ENCODE results near the gene PODXL2.

Gene PODXL2

GRCh38 chr3:127710155-127710941 is 81.4 kb downstream of the PODXL2 start:
- Histone ChIP-seq H3K56ac (ENCODE audit: low read length) (no peak overlapping the region), H3K27me3 (ENCODE audit: insufficient read depth, low read length, poor library complexity) (no peaks in the 10 kb centered on the region), H3K36me3 (ENCODE audit: control insufficient read depth, insufficient read depth, low read length) (no peaks in the 10 kb centered on the region), H3K18ac (ENCODE audit: low read length) (no peak overlapping the region), H3K9ac (ENCODE audit: low read length) (no peak overlapping the region), H3K4me3 (ENCODE audit: low read length) (no peak overlapping the region), H3K27ac (ENCODE audit: low read depth, low read length) (no peak overlapping the region), H4K5ac (ENCODE audit: low read length) (no peak overlapping the region), H3K79me2 (ENCODE audit: control insufficient read depth, insufficient read depth, low read length) (no peaks in the 10 kb centered on the region), H4K8ac (ENCODE audit: low read depth, low read length) (no peak overlapping the region), H2AK5ac (ENCODE audit: low read length) (no peak overlapping the region), H2BK5ac (ENCODE audit: low read length) (no peak overlapping the region), H3K4me1 (ENCODE audit: control insufficient read depth, low read depth, low read length) (peaks cover 2% of the 10 kb centered on the region), H3K23ac (ENCODE audit: low read length) (no peak overlapping the region), H2BK15ac (replicated peaks; ENCODE audit: low read depth) (no peak overlapping the region), H3K4me2 (ENCODE audit: low read length) (no peak overlapping the region), H3K79me1 (ENCODE audit: low read length) (no peaks in the 10 kb centered on the region), H3K4ac (ENCODE audit: low read depth, low read length) (no peak overlapping the region), H2BK120ac (ENCODE audit: low read depth, low read length) (no peak overlapping the region)
- no CpG with 5 or more reads among the region's 18 CpGs for WGBS (ENCODE audit: extremely low coverage, insufficient coverage, low lambda C conversion rate)
- no peak for DNase-seq

- H3K4me2 ChIP-seq (ENCODE audit: low read length) = no peak overlapping the region
- H2BK15ac ChIP-seq (replicated peaks; ENCODE audit: low read depth) = no peak overlapping the region
- H3K79me1 ChIP-seq (ENCODE audit: low read length) = no peaks in the 10 kb centered on the region
- no peak overlapping the region for H3K27ac ChIP-seq (ENCODE audit: low read depth, low read length)
- H3K4ac ChIP-seq (ENCODE audit: low read depth, low read length) = no peak overlapping the region
- H3K18ac ChIP-seq (ENCODE audit: low read length) = no peak overlapping the region
- no peak for DNase-seq
- H4K5ac ChIP-seq (ENCODE audit: low read length) = no peak overlapping the region
- no peak overlapping the region for H3K4me3 ChIP-seq (ENCODE audit: low read length)
- no peaks in the 10 kb centered on the region for H3K79me2 ChIP-seq (ENCODE audit: control insufficient read depth, insufficient read depth, low read length)
- no peak overlapping the region for H2AK5ac ChIP-seq (ENCODE audit: low read length)
- no peak overlapping the region for H3K9ac ChIP-seq (ENCODE audit: low read length)
- no peak overlapping the region for H2BK5ac ChIP-seq (ENCODE audit: low read length)
- no CpG with 5 or more reads among the region's 14 CpGs for WGBS (ENCODE audit: extremely low coverage, insufficient coverage, low lambda C conversion rate)
- H2BK120ac ChIP-seq (ENCODE audit: low read depth, low read length) = no peak overlapping the region
- H3K4me1 ChIP-seq (ENCODE audit: control insufficient read depth, low read depth, low read length) = peaks cover 2% of the 10 kb centered on the region
- H3K23ac ChIP-seq (ENCODE audit: low read length) = no peak overlapping the region
- H3K27me3 ChIP-seq (ENCODE audit: insufficient read depth, low read length, poor library complexity) = no peaks in the 10 kb centered on the region
- H3K56ac ChIP-seq (ENCODE audit: low read length) = no peak overlapping the region
- no peak overlapping the region for H4K8ac ChIP-seq (ENCODE audit: low read depth, low read length)
- H3K36me3 ChIP-seq (ENCODE audit: control insufficient read depth, insufficient read depth, low read length) = no peaks in the 10 kb centered on the region
These were observed 82.2 kb downstream of the PODXL2 start for GRCh38 chr3:127711021-127711695.

GRCh38 chr3:127711896-127712295 is 82.9 kb downstream of the PODXL2 start:
- no peak overlapping the region for H3K27ac ChIP-seq (ENCODE audit: low read depth, low read length)
- H3K4me3 ChIP-seq (ENCODE audit: low read length) = no peak overlapping the region
- H2BK5ac ChIP-seq (ENCODE audit: low read length) = no peak overlapping the region
- no peak for DNase-seq
- H2AK5ac ChIP-seq (ENCODE audit: low read length) = no peak overlapping the region
- peaks cover 2% of the 10 kb centered on the region for H3K4me1 ChIP-seq (ENCODE audit: control insufficient read depth, low read depth, low read length)
- H3K4me2 ChIP-seq (ENCODE audit: low read length) = no peak overlapping the region
- no peaks in the 10 kb centered on the region for H3K79me2 ChIP-seq (ENCODE audit: control insufficient read depth, insufficient read depth, low read length)
- no peak overlapping the region for H4K5ac ChIP-seq (ENCODE audit: low read length)
- no CpG with 5 or more reads among the region's 14 CpGs for WGBS (ENCODE audit: extremely low coverage, insufficient coverage, low lambda C conversion rate)
- no peak overlapping the region for H2BK120ac ChIP-seq (ENCODE audit: low read depth, low read length)
- no peak overlapping the region for H3K4ac ChIP-seq (ENCODE audit: low read depth, low read length)
- no peaks in the 10 kb centered on the region for H3K36me3 ChIP-seq (ENCODE audit: control insufficient read depth, insufficient read depth, low read length)
- no peak overlapping the region for H4K8ac ChIP-seq (ENCODE audit: low read depth, low read length)
- H2BK15ac ChIP-seq (replicated peaks; ENCODE audit: low read depth) = no peak overlapping the region
- H3K18ac ChIP-seq (ENCODE audit: low read length) = no peak overlapping the region
- no peaks in the 10 kb centered on the region for H3K79me1 ChIP-seq (ENCODE audit: low read length)
- H3K9ac ChIP-seq (ENCODE audit: low read length) = no peak overlapping the region
- H3K27me3 ChIP-seq (ENCODE audit: insufficient read depth, low read length, poor library complexity) = no peaks in the 10 kb centered on the region
- no peak overlapping the region for H3K23ac ChIP-seq (ENCODE audit: low read length)
- H3K56ac ChIP-seq (ENCODE audit: low read length) = no peak overlapping the region

- Histone ChIP-seq H4K5ac (ENCODE audit: low read length) (no peak overlapping the region), H3K18ac (ENCODE audit: low read length) (no peak overlapping the region), H2BK5ac (ENCODE audit: low read length) (no peak overlapping the region), H2BK120ac (ENCODE audit: low read depth, low read length) (no peak overlapping the region), H3K4me2 (ENCODE audit: low read length) (no peak overlapping the region), H3K27me3 (ENCODE audit: insufficient read depth, low read length, poor library complexity) (no peaks in the 10 kb centered on the region), H3K36me3 (ENCODE audit: control insufficient read depth, insufficient read depth, low read length) (no peaks in the 10 kb centered on the region), H3K79me1 (ENCODE audit: low read length) (no peaks in the 10 kb centered on the region), H3K56ac (ENCODE audit: low read length) (no peak overlapping the region), H3K9ac (ENCODE audit: low read length) (no peak overlapping the region), H3K4ac (ENCODE audit: low read depth, low read length) (no peak overlapping the region), H3K4me1 (ENCODE audit: control insufficient read depth, low read depth, low read length) (peaks cover 2% of the 10 kb centered on the region), H4K8ac (ENCODE audit: low read depth, low read length) (no peak overlapping the region), H2BK15ac (replicated peaks; ENCODE audit: low read depth) (no peak overlapping the region), H3K27ac (ENCODE audit: low read depth, low read length) (no peak overlapping the region), H2AK5ac (ENCODE audit: low read length) (no peak overlapping the region), H3K79me2 (ENCODE audit: control insufficient read depth, insufficient read depth, low read length) (no peaks in the 10 kb centered on the region), H3K4me3 (ENCODE audit: low read length) (no peak overlapping the region), H3K23ac (ENCODE audit: low read length) (no peak overlapping the region)
- DNase-seq = no peak
- WGBS (ENCODE audit: extremely low coverage, insufficient coverage, low lambda C conversion rate) = no CpG with 5 or more reads among the region's 9 CpGs
These were observed 83.5 kb downstream of the PODXL2 start for GRCh38 chr3:127712461-127712860.

GRCh38 chr3:127712881-127713771 is 84.1 kb downstream of the PODXL2 start:
- no peak overlapping the region for H3K4ac ChIP-seq (ENCODE audit: low read depth, low read length)
- H2BK120ac ChIP-seq (ENCODE audit: low read depth, low read length) = no peak overlapping the region
- H3K4me3 ChIP-seq (ENCODE audit: low read length) = no peak overlapping the region
- no peak overlapping the region for H3K18ac ChIP-seq (ENCODE audit: low read length)
- H3K9ac ChIP-seq (ENCODE audit: low read length) = no peak overlapping the region
- H3K56ac ChIP-seq (ENCODE audit: low read length) = no peak overlapping the region
- DNase-seq = no peak
- H2BK5ac ChIP-seq (ENCODE audit: low read length) = no peak overlapping the region
- no peak overlapping the region for H4K8ac ChIP-seq (ENCODE audit: low read depth, low read length)
- H3K4me2 ChIP-seq (ENCODE audit: low read length) = no peak overlapping the region
- H3K79me2 ChIP-seq (ENCODE audit: control insufficient read depth, insufficient read depth, low read length) = no peaks in the 10 kb centered on the region
- no peaks in the 10 kb centered on the region for H3K79me1 ChIP-seq (ENCODE audit: low read length)
- H2BK15ac ChIP-seq (replicated peaks; ENCODE audit: low read depth) = no peak overlapping the region
- no peaks in the 10 kb centered on the region for H3K27me3 ChIP-seq (ENCODE audit: insufficient read depth, low read length, poor library complexity)
- H3K4me1 ChIP-seq (ENCODE audit: control insufficient read depth, low read depth, low read length) = no peaks in the 10 kb centered on the region
- no peak overlapping the region for H4K5ac ChIP-seq (ENCODE audit: low read length)
- WGBS (ENCODE audit: extremely low coverage, insufficient coverage, low lambda C conversion rate) = no CpG with 5 or more reads among the region's 9 CpGs
- H3K36me3 ChIP-seq (ENCODE audit: control insufficient read depth, insufficient read depth, low read length) = no peaks in the 10 kb centered on the region
- H2AK5ac ChIP-seq (ENCODE audit: low read length) = no peak overlapping the region
- H3K23ac ChIP-seq (ENCODE audit: low read length) = no peak overlapping the region
- H3K27ac ChIP-seq (ENCODE audit: low read depth, low read length) = no peak overlapping the region

Measured in mesendoderm (in vitro differentiated cells).